GM12878 (cell line): Measurements from ENCODE around the gene ZDHHC3. TPM values are rescaled to one million over a fixed set of nuclear protein-coding genes. Genes with fewer than 3 reads are reported as not detected.

Experiments
- ATAC-seq: fragments of 200-7000 bp; cut with Tn5 transposase; 3 replicates; pipeline ENCODE4 v1.9.1; 2020; ENCODE audit warnings: mild to moderate bottlenecking, moderate library complexity
- BruUV-seq: library from RNA; stranded (reverse); fragments of 400-500 nt; replicated peaks from 2 replicates; lab custom pipeline; 2021; lab: Mats Ljungman, UMichigan
- CTCF ChIA-PET: fragments of 300-600 bp; sonication (Branson Sonifier 250); formaldehyde crosslinking; extraction: SDS; loops from one replicate; lab custom pipeline; 2021; ENCODE audit warnings: inconsistent platforms; lab: Yijun Ruan, JAX
- POLR2A ChIA-PET: fragments of 350-600 bp; formaldehyde crosslinking; extraction: SDS; loops from one replicate; lab custom pipeline; 2021; ENCODE audit warnings: inconsistent platforms; lab: Charles Lee
- RAD21 ChIA-PET: fragments of 300-600 bp; sonication (Branson Sonifier 250); formaldehyde crosslinking; loops from one replicate; lab custom pipeline; 2023; ENCODE audit warnings: antibody characterized with exemption; ENCODE audit not compliant: unreplicated experiment; lab: Charles Lee
- SMC1A ChIA-PET: fragments of 300-600 bp; sonication (Branson Sonifier 250); formaldehyde crosslinking; loops from one replicate; lab custom pipeline; 2023; ENCODE audit not compliant: unreplicated experiment, uncharacterized antibody; lab: Charles Lee
- DNase-seq: peaks from one replicate; pipeline ENCODE4 v3.0.0-alpha.2; 2011; ENCODE audit warnings: low read depth, low spot score
- FAIRE-seq: peaks from 3 replicates; lab custom pipeline; 2011; peaks lifted over from hg19 to GRCh38; lab: Jason Lieb, UNC
- H2AFZ ChIP-seq: 2 replicates; pipeline ENCODE4 v1.6.0; 2011; ENCODE audit warnings: low read depth, low read length, control low read depth; ENCODE audit not compliant: control insufficient read depth
- H3K27ac ChIP-seq: 2 replicates; pipeline ENCODE4 v1.5.1; 2011; ENCODE audit warnings: control low read depth; ENCODE audit not compliant: control insufficient read depth, insufficient read depth
- H3K27me3 ChIP-seq, 2 experiments: replicated peaks in 1 of 2; 2 replicates each; pipeline versions ENCODE4 v1.6.0 to v1.6.1; 2011; ENCODE audit warnings: low read length in 1 of 2; ENCODE audit not compliant: control insufficient read depth in 2 of 2, insufficient read depth in 2 of 2
- H3K36me3 ChIP-seq, 2 experiments: 2 replicates each; pipeline ENCODE4 v1.5.1; 2011; ENCODE audit warnings: low read length in 1 of 2; ENCODE audit not compliant: control insufficient read depth in 2 of 2, insufficient read depth in 2 of 2
- H3K4me1 ChIP-seq: 2 replicates; pipeline ENCODE4 v1.6.1; 2011; ENCODE audit warnings: mild to moderate bottlenecking, low read length, moderate library complexity, mixed read lengths; ENCODE audit not compliant: control insufficient read depth, insufficient read depth
- H3K4me2 ChIP-seq: 2 replicates; pipeline ENCODE4 v1.6.0; 2011; ENCODE audit warnings: control low read depth; ENCODE audit not compliant: control insufficient read depth, insufficient read depth
- H3K4me3 ChIP-seq: fragments of 200-600 bp; sonication (generic); 2 replicates; pipeline ENCODE4 v1.5.1; 2016
- H3K79me2 ChIP-seq: 2 replicates; pipeline ENCODE4 v1.6.0; 2011; ENCODE audit warnings: low read length; ENCODE audit not compliant: control insufficient read depth, insufficient read depth
- H3K9ac ChIP-seq: 2 replicates; pipeline ENCODE4 v1.8.0; 2011; ENCODE audit warnings: low read length, control low read depth, mixed read lengths; ENCODE audit not compliant: control insufficient read depth, insufficient read depth
- H3K9me3 ChIP-seq: replicated peaks from 3 replicates; pipeline ENCODE4 v1.5.1; 2011; ENCODE audit warnings: mild to moderate bottlenecking, low read length; ENCODE audit not compliant: control insufficient read depth, insufficient read depth
- H4K20me1 ChIP-seq: 2 replicates; pipeline ENCODE4 v1.6.0; 2011; ENCODE audit not compliant: control insufficient read depth, insufficient read depth
- BRCA1 ChIP-seq: IDR thresholded peaks from 2 replicates; pipeline ENCODE4 v1.6.1; 2011; ENCODE audit warnings: low read depth, low read length, improper control_type of control experiment
- LARP7 ChIP-seq: fragments of 450-650 bp; IDR thresholded peaks from 2 replicates; pipeline ENCODE4 v1.6.1; 2017; ENCODE audit warnings: mild to moderate bottlenecking
- MYC ChIP-seq: IDR thresholded peaks from 2 replicates; pipeline ENCODE4 v1.6.1; 2011; ENCODE audit warnings: mild to moderate bottlenecking, low read length, moderate library complexity, inconsistent platforms; ENCODE audit not compliant: insufficient read depth, insufficient replicate concordance, insufficient read length, severe bottlenecking
- PAX8 ChIP-seq: fragments of 450-650 bp; IDR thresholded peaks from 2 replicates; pipeline ENCODE4 v1.6.1; 2017; ENCODE audit warnings: mild to moderate bottlenecking, moderate library complexity
- POLR2A ChIP-seq: IDR thresholded peaks from 2 replicates; pipeline ENCODE4 v1.6.1; 2011; ENCODE audit warnings: low read depth, mild to moderate bottlenecking, low read length
- POLR2AphosphoS2 ChIP-seq: IDR thresholded peaks from 2 replicates; pipeline ENCODE4 v1.6.1; 2011; ENCODE audit warnings: low read depth, mild to moderate bottlenecking, low read length, improper control_type of control experiment, moderate library complexity
- SMC3 ChIP-seq: IDR thresholded peaks from 2 replicates; pipeline ENCODE4 v1.6.1; 2011; ENCODE audit warnings: low read length, improper control_type of control experiment, borderline replicate concordance
- SREBF2 ChIP-seq: IDR thresholded peaks from 2 replicates; pipeline ENCODE4 v1.6.1; 2012; ENCODE audit warnings: mild to moderate bottlenecking, low read length
- STAT1 ChIP-seq: fragments of 450-650 bp; conservative IDR thresholded peaks from 2 replicates; pipeline ENCODE4 v1.6.1; 2014; ENCODE audit warnings: antibody characterized with exemption, mild to moderate bottlenecking
- TARDBP ChIP-seq: IDR thresholded peaks from 2 replicates; pipeline ENCODE4 v1.6.1; 2016; ENCODE audit warnings: borderline replicate concordance
- ZBED1 ChIP-seq: IDR thresholded peaks from 2 replicates; pipeline ENCODE4 v1.6.1; 2016; ENCODE audit warnings: borderline replicate concordance
- ZNF207 ChIP-seq: fragments of 450-650 bp; IDR thresholded peaks from 2 replicates; pipeline ENCODE4 v1.6.1; 2014; ENCODE audit warnings: antibody characterized with exemption, mild to moderate bottlenecking, borderline replicate concordance
- WGBS: methylation state at CpG from one replicate; pipeline ENCODE4 v1.1.6; 2016; ENCODE audit warnings: low lambda C conversion rate; ENCODE audit not compliant: insufficient replicate concordance, insufficient coverage; ENCODE audit errors: missing lambda C conversion rate; 5-methylcytosine and 5-hydroxymethylcytosine counted together
- in situ Hi-C: fragments of 300-500 bp; cut with MboI; formaldehyde crosslinking; loops from 9 replicates; pipeline ENCODE4 v1.14.3; 2018; ENCODE audit warnings: mixed read lengths
- intact Hi-C: fragments of 100-400 bp; cut with micrococcal nuclease; formaldehyde crosslinking; loops from one replicate; pipeline ENCODE4 v1.14.2; 2022; ENCODE audit not compliant: unreplicated experiment
- polyA plus RNA-seq, 11 experiments: library from polyadenylated mRNA; depleted of rRNA in 4 of 11; unstranded in 6 of 11; stranded (reverse) in 5 of 11; fragments of >200 nt; fragmentation: Nextera tagmentation in 4 of 11; fragmentation: Illumina TruSeq in 1 of 11; extraction: Ambion mirVana in 4 of 11; extraction: Trizol in 1 of 11; gene quantifications; 1 replicate in 1 of 11; 2 replicates in 10 of 11; pipeline versions ENCODE4 v1.2.1 to v1.2.3, GENCODE V29; 2011 to 2016; ENCODE audit warnings: inconsistent platforms in 2 of 11, missing spikeins in 2 of 11, low read depth in 1 of 11
- total RNA-seq, 4 experiments: library from RNA; depleted of rRNA in 3 of 4; stranded (reverse); fragments of >200 nt in 3 of 4; fragmentation: Illumina TruSeq in 1 of 4; extraction: Trizol in 1 of 4; gene quantifications; 2 replicates each; pipeline versions ENCODE4 v1.2.1 to v1.2.3, GENCODE V29; 2013 to 2021
- TF ChIP-seq, protein P1 (sequence below): fragments of 450-650 bp; formaldehyde crosslinking; IDR thresholded peaks from 2 replicates; pipeline ENCODE4 v1.5.0; 2022; ENCODE audit warnings: mild to moderate bottlenecking, missing genetic modification characterization
- TF ChIP-seq, protein P2 (sequence below): IDR thresholded peaks from 2 replicates; pipeline ENCODE4 v1.6.1; 2012; ENCODE audit warnings: low read depth, low read length, improper control_type of control experiment

The ZDHHC3 gene
- total and polyA plus RNA-seq, 10 of the 15 experiments (the other 5 are each of a cell fraction or from before 2014, with no cell fraction given): 6.8 to 79.1 (median 40.8) TPM

DNA sequence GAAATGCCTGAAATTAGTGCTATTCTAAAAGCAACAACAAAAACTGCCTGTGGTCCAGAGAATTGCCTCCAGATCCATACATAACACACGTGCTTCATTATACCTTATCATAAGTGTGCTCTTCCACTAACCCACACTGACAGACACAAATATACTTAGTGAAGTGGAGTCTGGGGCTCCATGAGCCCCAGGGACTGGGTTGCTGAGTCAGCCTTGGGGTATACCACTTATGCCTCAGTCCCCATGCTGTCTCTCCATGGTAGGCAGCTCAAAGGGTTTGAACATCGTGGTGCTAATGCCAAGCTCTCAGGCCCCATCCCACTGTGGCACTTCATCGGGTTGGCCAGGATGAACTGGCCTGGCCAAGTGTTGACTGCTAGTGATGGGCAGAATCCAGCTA is 10.8 kb downstream of the ZDHHC3 start:
- Histone ChIP-seq H3K36me3 (no peaks in the 10 kb centered on the region; a peak in 1 of 4 replicates), H2AFZ (no peak overlapping the region), H3K4me3 (no peak overlapping the region), H3K4me2 (no peak overlapping the region), H3K9ac (no peak overlapping the region), H3K27me3 (no peaks in the 10 kb centered on the region), H3K4me1 (peaks cover 21% of the 10 kb centered on the region), H4K20me1 (no peaks in the 10 kb centered on the region), H3K9me3 (no peaks in the 10 kb centered on the region), H3K27ac (no peak overlapping the region), H3K79me2 (peaks cover 9% of the 10 kb centered on the region)
- ChIA-PET POLR2A (no interaction called here), RAD21 (interaction anchor here (1.1 kb wide), 1 partner anchor 31 kb away, joined by 4 read pairs; no protein-coding TSS in a partner anchor), CTCF (no interaction called here), SMC1A (no interaction called here)
- 94% methylated on average over 3 of the region's 3 CpGs for WGBS
- in situ Hi-C loops (no loop called here), intact Hi-C loops (no loop called here)
- no peak for TF ChIP-seq POLR2A
- TF ChIP-seq SREBF2: no peak
- TF ChIP-seq ZBED1: no peak
- no peak for TF ChIP-seq STAT1
- no peak for TF ChIP-seq PAX8
- no peak for TF ChIP-seq MYC
- TF ChIP-seq, protein P1, sequence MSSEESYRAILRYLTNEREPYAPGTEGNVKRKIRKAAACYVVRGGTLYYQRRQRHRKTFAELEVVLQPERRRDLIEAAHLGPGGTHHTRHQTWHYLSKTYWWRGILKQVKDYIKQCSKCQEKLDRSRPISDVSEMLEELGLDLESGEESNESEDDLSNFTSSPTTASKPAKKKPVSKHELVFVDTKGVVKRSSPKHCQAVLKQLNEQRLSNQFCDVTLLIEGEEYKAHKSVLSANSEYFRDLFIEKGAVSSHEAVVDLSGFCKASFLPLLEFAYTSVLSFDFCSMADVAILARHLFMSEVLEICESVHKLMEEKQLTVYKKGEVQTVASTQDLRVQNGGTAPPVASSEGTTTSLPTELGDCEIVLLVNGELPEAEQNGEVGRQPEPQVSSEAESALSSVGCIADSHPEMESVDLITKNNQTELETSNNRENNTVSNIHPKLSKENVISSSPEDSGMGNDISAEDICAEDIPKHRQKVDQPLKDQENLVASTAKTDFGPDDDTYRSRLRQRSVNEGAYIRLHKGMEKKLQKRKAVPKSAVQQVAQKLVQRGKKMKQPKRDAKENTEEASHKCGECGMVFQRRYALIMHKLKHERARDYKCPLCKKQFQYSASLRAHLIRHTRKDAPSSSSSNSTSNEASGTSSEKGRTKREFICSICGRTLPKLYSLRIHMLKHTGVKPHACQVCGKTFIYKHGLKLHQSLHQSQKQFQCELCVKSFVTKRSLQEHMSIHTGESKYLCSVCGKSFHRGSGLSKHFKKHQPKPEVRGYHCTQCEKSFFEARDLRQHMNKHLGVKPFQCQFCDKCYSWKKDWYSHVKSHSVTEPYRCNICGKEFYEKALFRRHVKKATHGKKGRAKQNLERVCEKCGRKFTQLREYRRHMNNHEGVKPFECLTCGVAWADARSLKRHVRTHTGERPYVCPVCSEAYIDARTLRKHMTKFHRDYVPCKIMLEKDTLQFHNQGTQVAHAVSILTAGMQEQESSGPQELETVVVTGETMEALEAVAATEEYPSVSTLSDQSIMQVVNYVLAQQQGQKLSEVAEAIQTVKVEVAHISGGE (CRISPR knock-in tag): no peak
- no peak for TF ChIP-seq BRCA1
- no peak for TF ChIP-seq TARDBP
- TF ChIP-seq LARP7: no peak
- no peak for TF ChIP-seq ZNF207
- no peak for TF ChIP-seq POLR2AphosphoS2
- no peak for TF ChIP-seq SMC3
- TF ChIP-seq, protein P2, sequence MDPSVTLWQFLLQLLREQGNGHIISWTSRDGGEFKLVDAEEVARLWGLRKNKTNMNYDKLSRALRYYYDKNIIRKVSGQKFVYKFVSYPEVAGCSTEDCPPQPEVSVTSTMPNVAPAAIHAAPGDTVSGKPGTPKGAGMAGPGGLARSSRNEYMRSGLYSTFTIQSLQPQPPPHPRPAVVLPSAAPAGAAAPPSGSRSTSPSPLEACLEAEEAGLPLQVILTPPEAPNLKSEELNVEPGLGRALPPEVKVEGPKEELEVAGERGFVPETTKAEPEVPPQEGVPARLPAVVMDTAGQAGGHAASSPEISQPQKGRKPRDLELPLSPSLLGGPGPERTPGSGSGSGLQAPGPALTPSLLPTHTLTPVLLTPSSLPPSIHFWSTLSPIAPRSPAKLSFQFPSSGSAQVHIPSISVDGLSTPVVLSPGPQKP: no peak
- DNase-seq: no peak
- BruUV-seq: no TSS peak
- no peak for FAIRE-seq
- ATAC-seq: no peak
